ENCODE data around the gene OSGIN1.

OSGIN1 gene

DNA sequence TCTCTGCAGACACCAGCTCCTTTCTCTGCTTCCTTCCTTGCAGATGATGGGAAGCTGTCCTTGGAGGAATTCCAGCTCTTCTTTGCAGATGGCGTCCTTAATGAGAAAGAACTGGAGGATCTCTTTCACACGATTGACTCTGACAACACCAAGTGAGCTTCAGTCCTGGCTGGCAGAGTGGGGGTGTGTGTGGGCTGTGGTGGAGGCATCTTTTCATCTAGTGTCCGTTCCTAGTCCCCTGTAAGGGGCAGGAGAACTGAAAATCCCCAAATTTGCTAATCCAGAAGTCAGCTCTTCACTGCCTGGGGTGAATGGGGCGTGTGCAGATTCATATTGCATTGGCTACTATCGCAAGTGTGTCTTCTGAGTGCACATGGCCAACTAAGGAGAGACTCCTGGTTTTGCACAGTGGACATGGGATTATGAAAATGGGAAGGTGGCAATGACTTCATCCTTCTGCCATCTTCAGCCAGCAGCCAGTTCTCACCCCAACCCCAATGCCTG lies 25.4 kb downstream of the OSGIN1 start:
- WGBS (ENCODE audit: extremely low coverage, insufficient coverage, low lambda C conversion rate): no CpG with 5 or more reads among the region's 5 CpGs
- no peak overlapping the region for H2BK120ac ChIP-seq (ENCODE audit: low read depth, low read length)
- H4K8ac ChIP-seq (ENCODE audit: low read depth, low read length): no peak overlapping the region
- H3K23ac ChIP-seq (ENCODE audit: low read length): no peak overlapping the region
- no peaks in the 10 kb centered on the region for H3K36me3 ChIP-seq (ENCODE audit: control insufficient read depth, insufficient read depth, low read length)
- H3K4me3 ChIP-seq (ENCODE audit: low read length): no peak overlapping the region
- no peak for DNase-seq
- no peak overlapping the region for H2AK5ac ChIP-seq (ENCODE audit: low read length)
- no peaks in the 10 kb centered on the region for H3K27me3 ChIP-seq (ENCODE audit: insufficient read depth, low read length, poor library complexity)
- H2BK5ac ChIP-seq (ENCODE audit: low read length): no peak overlapping the region
- H3K56ac ChIP-seq (ENCODE audit: low read length): no peak overlapping the region
- no peak overlapping the region for H3K9ac ChIP-seq (ENCODE audit: low read length)
- H3K4me2 ChIP-seq (ENCODE audit: low read length): no peak overlapping the region
- H2BK15ac ChIP-seq (replicated peaks; ENCODE audit: low read depth): no peak overlapping the region
- H4K5ac ChIP-seq (ENCODE audit: low read length): no peak overlapping the region
- no peak overlapping the region for H3K27ac ChIP-seq (ENCODE audit: low read depth, low read length)
- H3K4me1 ChIP-seq (ENCODE audit: control insufficient read depth, low read depth, low read length): no peaks in the 10 kb centered on the region
- H3K18ac ChIP-seq (ENCODE audit: low read length): no peak overlapping the region
- H3K79me2 ChIP-seq (ENCODE audit: control insufficient read depth, insufficient read depth, low read length): no peaks in the 10 kb centered on the region
- no peak overlapping the region for H3K4ac ChIP-seq (ENCODE audit: low read depth, low read length)
- H3K79me1 ChIP-seq (ENCODE audit: low read length): no peaks in the 10 kb centered on the region

DNA sequence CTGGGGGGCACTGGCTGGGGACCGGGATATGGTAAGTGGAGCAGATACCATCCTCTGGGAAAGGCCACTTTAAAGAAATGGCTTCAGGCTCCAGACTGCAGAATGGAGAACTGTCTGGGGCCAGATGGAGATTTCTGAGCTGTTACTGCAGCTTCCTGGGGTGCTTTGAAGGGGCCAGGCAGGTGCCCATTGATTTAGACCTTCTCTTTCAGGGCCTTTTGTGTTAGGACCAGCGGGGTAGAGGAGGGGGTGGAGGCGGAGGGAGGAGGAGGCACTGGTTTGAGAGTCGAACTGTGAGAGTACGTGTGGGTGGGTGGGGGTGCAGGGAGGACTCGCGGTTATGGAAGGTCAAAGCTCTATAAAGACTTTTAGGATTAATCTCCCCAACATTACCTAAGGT lies 26.4 kb downstream of the OSGIN1 start:
- WGBS (ENCODE audit: extremely low coverage, insufficient coverage, low lambda C conversion rate): no CpG with 5 or more reads among the region's 7 CpGs
- no peak overlapping the region for H2BK5ac ChIP-seq (ENCODE audit: low read length)

DNA sequence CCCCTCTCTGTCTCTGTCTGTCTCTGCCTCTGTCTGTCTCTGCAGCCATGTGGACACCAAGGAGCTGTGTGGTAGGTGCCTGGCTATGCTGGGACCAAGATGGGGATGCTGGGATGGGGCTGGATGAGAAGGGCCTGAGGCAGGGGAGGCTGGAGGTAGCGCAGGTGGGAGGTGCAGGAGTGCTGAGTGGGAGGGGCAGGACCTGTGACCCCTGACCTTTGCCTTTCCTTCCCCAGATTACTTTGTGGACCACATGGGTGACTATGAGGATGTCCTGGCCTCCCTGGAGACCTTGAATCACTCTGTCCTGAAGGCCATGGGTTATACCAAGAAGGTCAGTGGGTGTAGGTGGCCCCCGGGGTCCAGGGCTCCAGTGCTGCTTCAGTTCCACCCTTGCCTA lies 27.8 kb downstream of the OSGIN1 start:
- Histone ChIP-seq H3K18ac (ENCODE audit: low read length) (no peak overlapping the region), H2AK5ac (ENCODE audit: low read length) (no peak overlapping the region), H3K27ac (ENCODE audit: low read depth, low read length) (no peak overlapping the region), H3K27me3 (ENCODE audit: insufficient read depth, low read length, poor library complexity) (no peaks in the 10 kb centered on the region), H4K5ac (ENCODE audit: low read length) (no peak overlapping the region), H3K36me3 (ENCODE audit: control insufficient read depth, insufficient read depth, low read length) (no peaks in the 10 kb centered on the region), H3K4ac (ENCODE audit: low read depth, low read length) (no peak overlapping the region), H4K8ac (ENCODE audit: low read depth, low read length) (no peak overlapping the region), H2BK5ac (ENCODE audit: low read length) (no peak overlapping the region), H3K4me1 (ENCODE audit: control insufficient read depth, low read depth, low read length) (no peaks in the 10 kb centered on the region), H3K4me2 (ENCODE audit: low read length) (no peak overlapping the region), H3K79me2 (ENCODE audit: control insufficient read depth, insufficient read depth, low read length) (no peaks in the 10 kb centered on the region), H2BK15ac (replicated peaks; ENCODE audit: low read depth) (no peak overlapping the region), H3K4me3 (ENCODE audit: low read length) (no peak overlapping the region), H3K56ac (ENCODE audit: low read length) (no peak overlapping the region), H3K23ac (ENCODE audit: low read length) (no peak overlapping the region), H3K9ac (ENCODE audit: low read length) (no peak overlapping the region), H2BK120ac (ENCODE audit: low read depth, low read length) (no peak overlapping the region), H3K79me1 (ENCODE audit: low read length) (no peaks in the 10 kb centered on the region)
- no CpG with 5 or more reads among the region's 2 CpGs for WGBS (ENCODE audit: extremely low coverage, insufficient coverage, low lambda C conversion rate)
- no peak for DNase-seq

More for the DNA sequence above, 26.4 kb downstream of the OSGIN1 start:
- no peak overlapping the region for H2BK120ac ChIP-seq (ENCODE audit: low read depth, low read length)
- no peak overlapping the region for H3K56ac ChIP-seq (ENCODE audit: low read length)
- no peaks in the 10 kb centered on the region for H3K4me1 ChIP-seq (ENCODE audit: control insufficient read depth, low read depth, low read length)
- no peak overlapping the region for H3K9ac ChIP-seq (ENCODE audit: low read length)
- DNase-seq: no peak
- H3K4me3 ChIP-seq (ENCODE audit: low read length): no peak overlapping the region
- H3K36me3 ChIP-seq (ENCODE audit: control insufficient read depth, insufficient read depth, low read length): no peaks in the 10 kb centered on the region
- no peak overlapping the region for H3K18ac ChIP-seq (ENCODE audit: low read length)
- H2BK15ac ChIP-seq (replicated peaks; ENCODE audit: low read depth): no peak overlapping the region
- no peaks in the 10 kb centered on the region for H3K79me2 ChIP-seq (ENCODE audit: control insufficient read depth, insufficient read depth, low read length)
- H3K27me3 ChIP-seq (ENCODE audit: insufficient read depth, low read length, poor library complexity): no peaks in the 10 kb centered on the region
- no peak overlapping the region for H3K4ac ChIP-seq (ENCODE audit: low read depth, low read length)
- no peak overlapping the region for H3K27ac ChIP-seq (ENCODE audit: low read depth, low read length)
- H3K79me1 ChIP-seq (ENCODE audit: low read length): no peaks in the 10 kb centered on the region
- no peak overlapping the region for H3K23ac ChIP-seq (ENCODE audit: low read length)
- no peak overlapping the region for H2AK5ac ChIP-seq (ENCODE audit: low read length)
- no peak overlapping the region for H4K8ac ChIP-seq (ENCODE audit: low read depth, low read length)
- no peak overlapping the region for H3K4me2 ChIP-seq (ENCODE audit: low read length)
- no peak overlapping the region for H4K5ac ChIP-seq (ENCODE audit: low read length)

DNA sequence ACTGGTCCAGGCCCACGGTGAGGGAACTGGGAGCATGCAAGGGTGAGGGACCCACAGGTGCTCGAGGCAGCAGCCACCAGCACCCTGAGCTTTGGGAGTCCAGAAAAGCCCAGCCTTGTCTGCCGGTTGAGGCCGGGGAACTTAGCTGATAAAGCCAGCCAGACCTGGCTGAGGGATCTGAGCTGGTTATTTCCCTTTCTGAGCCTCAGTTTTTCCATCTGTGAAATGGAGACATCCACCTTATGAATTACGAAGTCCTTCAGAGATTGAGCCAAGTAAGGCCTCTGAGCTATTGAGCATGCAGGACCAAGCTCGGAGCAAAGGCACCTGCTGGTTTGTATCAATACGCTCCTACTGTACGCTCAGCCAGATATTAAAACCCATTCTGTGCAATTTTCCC lies 28.8 kb downstream of the OSGIN1 start:
- Histone ChIP-seq H3K4me1 (ENCODE audit: control insufficient read depth, low read depth, low read length) (no peaks in the 10 kb centered on the region), H3K79me1 (ENCODE audit: low read length) (no peaks in the 10 kb centered on the region), H3K27ac (ENCODE audit: low read depth, low read length) (no peak overlapping the region), H4K8ac (ENCODE audit: low read depth, low read length) (no peak overlapping the region), H2BK15ac (replicated peaks; ENCODE audit: low read depth) (no peak overlapping the region), H2BK120ac (ENCODE audit: low read depth, low read length) (no peak overlapping the region), H2BK5ac (ENCODE audit: low read length) (no peak overlapping the region), H3K36me3 (ENCODE audit: control insufficient read depth, insufficient read depth, low read length) (no peaks in the 10 kb centered on the region), H3K9ac (ENCODE audit: low read length) (no peak overlapping the region), H3K4ac (ENCODE audit: low read depth, low read length) (no peak overlapping the region), H3K27me3 (ENCODE audit: insufficient read depth, low read length, poor library complexity) (no peaks in the 10 kb centered on the region), H3K18ac (ENCODE audit: low read length) (no peak overlapping the region), H4K5ac (ENCODE audit: low read length) (no peak overlapping the region), H3K23ac (ENCODE audit: low read length) (no peak overlapping the region), H2AK5ac (ENCODE audit: low read length) (no peak overlapping the region), H3K56ac (ENCODE audit: low read length) (no peak overlapping the region), H3K79me2 (ENCODE audit: control insufficient read depth, insufficient read depth, low read length) (no peaks in the 10 kb centered on the region), H3K4me2 (ENCODE audit: low read length) (no peak overlapping the region), H3K4me3 (ENCODE audit: low read length) (no peak overlapping the region)
- no peak for DNase-seq
- no CpG with 5 or more reads among the region's 8 CpGs for WGBS (ENCODE audit: extremely low coverage, insufficient coverage, low lambda C conversion rate)

DNA sequence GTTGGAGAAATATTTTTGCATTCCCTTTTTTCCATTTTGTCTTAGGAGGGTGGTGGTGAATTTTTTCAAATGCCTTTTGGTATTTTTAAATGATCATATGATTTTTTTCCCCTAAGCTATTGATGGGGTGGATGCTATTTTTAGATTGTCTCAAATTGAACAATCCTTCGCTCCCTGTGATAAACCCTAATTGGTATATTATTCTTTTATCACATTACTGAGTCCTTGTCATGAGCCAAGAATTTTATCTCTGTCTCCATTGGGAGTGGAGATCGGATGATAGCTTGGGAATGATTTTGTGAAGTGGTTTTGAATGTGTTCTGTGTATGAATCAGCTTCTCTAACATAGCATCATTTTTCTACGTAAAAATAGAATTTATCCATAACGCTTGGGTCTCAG lies 30.5 kb downstream of the OSGIN1 start:
- no peak overlapping the region for H3K9ac ChIP-seq (ENCODE audit: low read length)
- H4K8ac ChIP-seq (ENCODE audit: low read depth, low read length): no peak overlapping the region
- H3K36me3 ChIP-seq (ENCODE audit: control insufficient read depth, insufficient read depth, low read length): no peaks in the 10 kb centered on the region
- H2BK120ac ChIP-seq (ENCODE audit: low read depth, low read length): no peak overlapping the region
- H3K4me2 ChIP-seq (ENCODE audit: low read length): no peak overlapping the region
- H3K27ac ChIP-seq (ENCODE audit: low read depth, low read length): no peak overlapping the region
- no peaks in the 10 kb centered on the region for H3K79me2 ChIP-seq (ENCODE audit: control insufficient read depth, insufficient read depth, low read length)
- DNase-seq: no peak
- H3K4me3 ChIP-seq (ENCODE audit: low read length): no peak overlapping the region
- H3K27me3 ChIP-seq (ENCODE audit: insufficient read depth, low read length, poor library complexity): no peaks in the 10 kb centered on the region
- no CpG with 5 or more reads among the region's 4 CpGs for WGBS (ENCODE audit: extremely low coverage, insufficient coverage, low lambda C conversion rate)
- H2BK5ac ChIP-seq (ENCODE audit: low read length): no peak overlapping the region
- H4K5ac ChIP-seq (ENCODE audit: low read length): no peak overlapping the region
- no peak overlapping the region for H3K23ac ChIP-seq (ENCODE audit: low read length)
- no peak overlapping the region for H3K4ac ChIP-seq (ENCODE audit: low read depth, low read length)
- no peak overlapping the region for H2AK5ac ChIP-seq (ENCODE audit: low read length)
- no peak overlapping the region for H2BK15ac ChIP-seq (replicated peaks; ENCODE audit: low read depth)
- H3K79me1 ChIP-seq (ENCODE audit: low read length): no peaks in the 10 kb centered on the region
- H3K18ac ChIP-seq (ENCODE audit: low read length): no peak overlapping the region
- no peaks in the 10 kb centered on the region for H3K4me1 ChIP-seq (ENCODE audit: control insufficient read depth, low read depth, low read length)
- no peak overlapping the region for H3K56ac ChIP-seq (ENCODE audit: low read length)

DNA sequence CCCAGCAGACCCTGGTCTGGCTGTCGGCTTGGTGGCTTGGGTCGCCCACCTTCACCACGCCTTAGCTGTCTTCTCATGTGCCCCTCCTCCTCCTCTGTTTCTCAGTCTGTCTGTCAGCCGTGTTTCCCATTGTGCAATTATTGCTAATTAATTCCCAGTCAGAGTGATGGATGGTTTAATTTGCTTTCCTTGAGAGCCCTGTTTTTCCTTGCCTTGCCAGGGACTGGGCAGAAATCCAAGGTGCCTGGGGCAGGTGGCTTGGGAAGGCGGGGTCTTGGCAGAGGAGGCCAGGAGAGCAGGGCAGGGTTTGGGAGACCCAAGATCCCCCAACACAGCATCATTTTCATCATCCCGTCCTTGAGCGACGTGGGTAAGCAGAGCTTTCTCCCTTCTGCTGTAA lies 36.3 kb downstream of the OSGIN1 start:
- Histone ChIP-seq H3K56ac (ENCODE audit: low read length) (no peak overlapping the region), H3K4me2 (ENCODE audit: low read length) (no peak overlapping the region), H3K27me3 (ENCODE audit: insufficient read depth, low read length, poor library complexity) (no peaks in the 10 kb centered on the region), H3K4me3 (ENCODE audit: low read length) (no peak overlapping the region), H3K9ac (ENCODE audit: low read length) (no peak overlapping the region), H2BK5ac (ENCODE audit: low read length) (no peak overlapping the region), H3K79me1 (ENCODE audit: low read length) (no peaks in the 10 kb centered on the region), H2BK15ac (replicated peaks; ENCODE audit: low read depth) (no peak overlapping the region), H3K4ac (ENCODE audit: low read depth, low read length) (no peak overlapping the region), H3K18ac (ENCODE audit: low read length) (no peak overlapping the region), H3K36me3 (ENCODE audit: control insufficient read depth, insufficient read depth, low read length) (no peaks in the 10 kb centered on the region), H3K4me1 (ENCODE audit: control insufficient read depth, low read depth, low read length) (no peaks in the 10 kb centered on the region), H4K5ac (ENCODE audit: low read length) (no peak overlapping the region), H3K23ac (ENCODE audit: low read length) (no peak overlapping the region), H3K79me2 (ENCODE audit: control insufficient read depth, insufficient read depth, low read length) (no peaks in the 10 kb centered on the region), H2AK5ac (ENCODE audit: low read length) (no peak overlapping the region), H4K8ac (ENCODE audit: low read depth, low read length) (no peak overlapping the region), H2BK120ac (ENCODE audit: low read depth, low read length) (no peak overlapping the region), H3K27ac (ENCODE audit: low read depth, low read length) (no peak overlapping the region)
- no CpG with 5 or more reads among the region's 8 CpGs for WGBS (ENCODE audit: extremely low coverage, insufficient coverage, low lambda C conversion rate)
- DNase-seq: no peak

Data from mesendoderm (in vitro differentiated cells).